Fibroblast of skin of left biceps (primary cell): ENCODE measurements around the gene CDK11A.
"Not testable (repeated sequence)": the region's sequence is repeated elsewhere in the genome, so short reads cannot be mapped to it uniquely, and the experiment has no call there.

Experiments
- DNase-seq, 2 experiments: peaks; one replicate each; pipeline ENCODE4 v3.0.0-alpha.2; 2013; ENCODE audit warnings: low read depth in 2 of 2

The CDK11A gene

GRCh38 chr1:1754051-1754815 is 30.1 kb upstream of the CDK11A start:
- DNase-seq, result no peak

GRCh38 chr1:1753607-1754005 is 29.4 kb upstream of the CDK11A start:
- DNase-seq, result no peak

- DNase-seq, result no peak
Measured at GRCh38 chr1:1752636-1753606, 28.8 kb upstream of the CDK11A start.

GRCh38 chr1:1752190-1752589 is 28.0 kb upstream of the CDK11A start:
- no peak for DNase-seq

GRCh38 chr1:1749941-1750340 is 25.8 kb upstream of the CDK11A start:
- DNase-seq, result not testable (repeated sequence)

GRCh38 chr1:1748686-1749321 is 24.6 kb upstream of the CDK11A start:
- DNase-seq, result no peak

GRCh38 chr1:1746566-1746909 is 22.4 kb upstream of the CDK11A start:
- not testable (repeated sequence) for DNase-seq

- DNase-seq, result peak; percentile 61 to 62
Measured at GRCh38 chr1:1745651-1746565, 21.8 kb upstream of the CDK11A start.

GRCh38 chr1:1742529-1742928 is 18.4 kb upstream of the CDK11A start:
- not testable (repeated sequence) for DNase-seq

- peak; percentile 49 to 51 for DNase-seq
Measured at GRCh38 chr1:1741013-1741412, 16.9 kb upstream of the CDK11A start.

- DNase-seq, result not testable (repeated sequence)
Measured at GRCh38 chr1:1738799-1739337, 14.7 kb upstream of the CDK11A start.

- DNase-seq, result not testable (repeated sequence)
Measured at GRCh38 chr1:1737675-1738590, 13.8 kb upstream of the CDK11A start.

GRCh38 chr1:1732381-1732780 is 8.2 kb upstream of the CDK11A start:
- no peak for DNase-seq

- DNase-seq, result no peak
Measured at GRCh38 chr1:1730870-1731269, 6.7 kb upstream of the CDK11A start.

GRCh38 chr1:1730230-1730629 is 6.1 kb upstream of the CDK11A start:
- DNase-seq, result not testable (repeated sequence)

- not testable (repeated sequence) for DNase-seq
Measured at GRCh38 chr1:1729116-1729816, 5.1 kb upstream of the CDK11A start.

GRCh38 chr1:1728308-1729005 is 4.3 kb upstream of the CDK11A start:
- peak; percentile 64 to 66 for DNase-seq

GRCh38 chr1:1727131-1727651 is 3.0 kb upstream of the CDK11A start:
- not testable (repeated sequence) for DNase-seq
